B cell (primary cell): ENCODE results near the gene TUBA1B.

ENCODE experiments used
- CTCF ChIP-seq: fragments of 200-600 bp; IDR thresholded peaks from one replicate; pipeline ENCODE4 v1.8.0; 2022; ENCODE audit warnings: antibody characterized with exemption, mild to moderate bottlenecking
- EZH2 ChIP-seq: IDR thresholded peaks from 2 replicates; pipeline ENCODE4 v1.6.1; 2012; ENCODE audit warnings: borderline replicate concordance, low read depth, mild to moderate bottlenecking, moderate library complexity, low read length; ENCODE audit not compliant: insufficient read depth, poor library complexity, severe bottlenecking

DNA sequence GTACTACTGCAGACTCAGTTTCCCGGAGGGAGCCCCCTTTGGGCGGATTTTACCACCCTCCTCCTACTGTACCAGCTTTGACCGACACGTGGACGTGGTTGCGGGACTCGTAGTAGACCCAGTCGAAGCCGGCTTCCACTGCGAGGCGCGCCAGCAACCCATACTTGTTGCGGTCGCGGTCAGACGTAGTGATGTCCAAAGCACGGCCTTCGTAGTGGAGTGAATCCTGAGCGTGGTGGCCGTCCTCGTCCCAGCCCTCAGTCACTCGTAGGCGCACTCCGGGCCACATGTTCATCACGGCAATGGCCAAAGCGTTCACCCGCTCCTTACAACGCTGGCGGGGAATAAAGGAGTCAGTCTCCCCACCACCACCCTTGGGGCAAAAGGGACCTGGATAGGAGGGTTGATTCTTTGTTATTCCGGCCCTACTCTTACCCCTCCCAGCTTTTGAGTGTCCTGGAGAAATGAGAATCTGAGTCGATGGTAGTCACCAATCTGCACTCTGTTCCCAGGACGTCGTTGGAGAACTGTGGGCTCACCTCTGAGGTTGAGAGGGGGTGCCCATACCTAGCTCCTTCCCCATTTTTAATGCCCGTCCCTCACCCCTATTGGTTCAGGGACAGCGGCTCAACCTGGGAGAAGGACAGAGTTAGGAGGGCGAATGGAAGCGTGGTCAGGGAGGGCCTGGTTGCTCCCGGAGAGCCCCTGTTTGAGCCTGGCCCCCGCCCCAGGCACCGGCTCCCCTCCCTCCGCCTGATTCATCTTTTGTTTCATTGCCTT, 39.9 kb downstream of the TUBA1B start:
- TF ChIP-seq CTCF (no peak), EZH2 (no peak)
